Fibroblast of skin of right biceps (primary cell): ENCODE data around the gene C6orf136.
A peak's percentile ranks its signal among the peaks of the same experiment; 100 is the strongest.

Source experiments
- DNase-seq: peaks from one replicate; pipeline ENCODE4 v3.0.0-alpha.2; 2013

C6orf136 gene, protein sequence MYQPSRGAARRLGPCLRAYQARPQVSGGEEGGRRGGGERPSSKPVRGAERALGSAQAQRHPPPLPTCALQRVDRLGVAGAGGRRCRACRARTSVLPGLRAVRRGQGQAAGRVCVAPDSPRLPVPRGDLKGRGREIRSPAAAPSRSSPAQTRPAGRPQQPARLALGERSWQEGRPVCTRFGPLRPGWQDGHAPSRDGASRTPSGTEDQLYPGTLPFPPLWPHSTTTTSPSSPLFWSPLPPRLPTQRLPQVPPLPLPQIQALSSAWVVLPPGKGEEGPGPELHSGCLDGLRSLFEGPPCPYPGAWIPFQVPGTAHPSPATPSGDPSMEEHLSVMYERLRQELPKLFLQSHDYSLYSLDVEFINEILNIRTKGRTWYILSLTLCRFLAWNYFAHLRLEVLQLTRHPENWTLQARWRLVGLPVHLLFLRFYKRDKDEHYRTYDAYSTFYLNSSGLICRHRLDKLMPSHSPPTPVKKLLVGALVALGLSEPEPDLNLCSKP

DNA sequence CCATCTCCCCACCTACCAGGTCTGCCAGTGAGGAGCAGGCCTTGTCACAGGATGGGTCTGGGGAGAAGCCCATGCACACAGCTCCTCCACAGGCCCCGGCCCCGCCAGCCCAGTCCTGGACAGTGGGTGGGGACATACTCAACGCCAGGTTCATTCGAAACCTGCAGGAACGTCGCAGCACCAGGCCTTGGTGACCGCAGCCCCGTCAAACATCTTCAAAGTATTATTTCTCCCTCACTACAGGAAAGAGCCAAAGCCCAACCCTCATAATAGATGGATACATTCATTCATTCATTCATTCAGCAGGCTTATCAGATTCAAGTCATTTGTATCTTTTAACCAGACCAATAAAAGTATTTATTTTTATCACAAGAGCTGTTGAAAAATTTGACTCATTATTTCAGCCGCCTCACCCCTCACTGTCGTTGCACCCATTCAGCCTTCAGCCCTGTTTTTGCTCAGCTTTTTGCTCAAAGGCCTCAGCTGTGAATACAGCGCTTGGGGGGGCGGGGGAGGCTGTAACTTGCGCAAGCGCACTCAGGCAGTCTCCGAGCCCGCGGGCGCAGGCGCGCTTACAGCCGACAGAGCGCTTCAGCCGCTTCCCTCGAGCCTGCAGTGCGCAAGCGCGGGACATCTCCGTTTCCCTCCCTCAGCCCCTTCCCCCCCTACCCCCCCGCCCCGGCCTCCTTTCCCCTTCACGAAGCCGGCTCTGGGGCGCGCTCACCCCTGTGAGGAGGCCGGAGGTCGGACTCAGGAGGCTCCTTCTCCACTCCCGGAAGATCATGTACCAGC, at the start of gene C6orf136:
C6orf136 (plus strand) TSS at position 684 of the 792 bp plus-strand sequence; CDS start at position 783, 99 bp downstream.
- DNase-seq: peak; percentile 92

DNA sequence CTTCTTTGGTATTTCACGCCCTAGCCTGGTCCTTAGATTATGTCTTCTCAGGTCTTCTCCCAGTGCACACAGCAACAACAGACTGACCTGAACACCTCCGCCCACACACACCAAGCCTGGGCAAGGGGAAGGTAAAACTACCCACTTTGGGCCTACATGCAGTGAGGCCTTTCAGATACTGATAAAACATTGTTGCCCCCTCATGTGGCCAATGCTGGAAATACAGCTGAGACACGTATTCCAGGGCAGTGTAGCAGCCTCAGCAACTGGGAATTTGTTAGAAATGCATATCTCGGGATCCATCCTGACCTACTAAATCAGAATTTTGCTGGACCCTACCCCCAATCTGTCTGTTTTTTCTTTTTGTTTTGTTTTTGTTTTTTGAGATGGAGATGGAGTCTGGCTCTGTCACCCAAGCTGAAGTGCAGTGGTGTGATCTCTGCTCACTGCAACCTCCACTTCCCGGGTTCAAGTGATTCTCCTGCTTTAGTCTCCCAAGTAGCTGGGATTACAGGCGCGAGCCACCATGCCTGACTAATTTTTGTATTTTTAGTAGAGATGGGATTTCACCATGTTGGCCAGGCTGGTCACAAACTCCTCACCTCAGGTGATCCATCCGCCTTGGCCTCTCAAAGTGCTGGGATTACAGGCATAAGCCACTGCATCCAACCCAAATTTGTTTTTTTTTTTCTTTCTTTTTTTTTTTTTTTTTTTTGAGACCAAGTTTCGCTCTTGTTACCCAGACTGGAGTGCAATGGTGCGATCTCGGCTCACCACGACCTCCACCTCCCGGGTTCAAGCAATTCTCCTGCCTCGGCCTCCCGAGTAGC, 49.4 kb upstream of the C6orf136 start:
- DNase-seq: peak; percentile 72

DNA sequence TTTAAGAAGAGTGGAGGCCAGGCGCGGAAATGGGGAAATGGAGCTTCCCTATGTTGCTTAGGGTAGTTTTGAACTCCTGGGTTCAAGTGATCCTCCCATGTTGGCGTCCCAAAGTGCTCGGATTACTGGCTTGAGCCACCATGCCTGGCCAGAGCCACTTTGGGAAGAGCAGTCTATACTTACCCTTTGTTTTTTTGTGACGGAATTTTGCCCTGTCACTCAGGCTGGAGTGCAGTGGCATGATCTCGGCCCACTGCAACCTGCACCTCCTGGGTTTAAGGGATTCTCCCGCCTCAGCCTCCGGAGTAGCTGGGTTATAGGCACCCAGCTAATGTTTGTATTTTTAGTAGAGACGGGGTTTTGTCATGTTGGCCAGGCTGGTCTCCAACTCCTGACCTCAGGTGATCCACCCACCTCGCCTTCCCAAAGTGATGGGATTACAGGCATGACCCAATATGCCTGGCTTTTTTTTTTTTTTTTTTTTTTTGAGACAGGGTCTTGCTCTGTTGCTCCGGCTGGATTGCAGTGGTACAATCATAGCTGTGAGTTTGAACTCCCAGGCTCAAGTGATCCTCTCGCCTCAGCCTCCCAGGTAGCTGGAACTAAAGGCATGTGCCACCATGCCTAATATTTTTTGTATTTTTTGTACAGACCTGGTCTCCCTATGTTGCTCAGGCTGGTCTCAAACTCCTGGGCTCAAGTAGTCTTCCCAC, 47.9 kb upstream of the C6orf136 start:
- no peak for DNase-seq

DNA sequence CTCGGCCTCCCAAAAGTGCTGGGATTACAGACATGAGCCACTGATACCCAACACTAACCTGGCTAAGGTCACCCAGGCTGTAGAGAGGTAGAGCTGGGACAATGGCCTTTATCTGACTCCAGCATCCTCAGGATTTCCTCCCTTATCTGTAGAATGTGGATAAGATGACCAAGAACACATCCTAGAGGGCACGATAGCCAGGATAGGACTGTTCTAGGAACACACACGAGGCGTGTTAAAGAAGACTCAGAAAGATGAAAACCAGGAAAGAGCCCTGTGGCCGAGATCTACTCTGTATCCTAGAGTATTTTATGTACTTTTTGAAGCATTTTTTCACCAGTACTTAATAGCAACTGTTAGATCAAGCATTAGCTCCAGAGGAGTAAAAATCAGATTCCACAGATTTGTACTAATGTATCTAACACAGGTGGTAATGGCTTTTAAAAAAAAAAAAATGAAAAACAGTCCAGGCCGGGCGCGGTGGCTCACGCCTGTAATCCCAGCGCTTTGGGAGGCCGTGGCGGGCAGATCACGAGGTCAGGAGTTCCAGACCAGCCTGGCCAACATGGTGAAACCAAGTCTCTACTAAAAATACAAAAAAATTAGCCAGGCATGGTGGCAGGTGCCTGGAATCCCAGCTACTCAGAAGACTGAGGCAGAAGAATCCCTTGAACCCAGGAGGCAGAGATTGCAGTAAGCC, 47.2 kb upstream of the C6orf136 start:
- DNase-seq: no peak

DNA sequence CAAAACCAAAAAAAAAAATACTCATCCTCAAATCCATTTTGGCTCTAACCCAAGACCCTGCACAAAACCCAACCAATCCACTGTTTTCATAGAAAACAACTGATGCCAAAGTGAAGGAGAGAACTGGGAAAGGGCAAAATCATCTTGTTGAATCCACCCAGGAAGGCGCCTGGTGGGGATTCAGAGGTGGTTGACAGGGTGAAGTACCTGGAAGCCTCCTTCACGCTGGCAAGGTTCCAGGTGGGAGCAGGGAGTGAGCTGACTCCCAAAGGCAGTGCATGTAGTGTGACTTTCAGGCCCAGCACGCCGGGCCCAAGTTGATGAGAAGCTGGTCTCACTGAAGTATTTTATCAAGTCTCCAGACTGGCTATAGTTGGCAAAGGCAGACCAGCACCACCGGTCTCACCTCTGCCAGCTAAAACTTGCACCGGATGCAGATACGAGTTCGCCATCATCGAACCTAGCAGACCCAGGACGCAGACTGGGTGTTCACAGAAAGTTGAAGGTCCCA, 46.4 kb upstream of the C6orf136 start:
- DNase-seq: no peak

DNA sequence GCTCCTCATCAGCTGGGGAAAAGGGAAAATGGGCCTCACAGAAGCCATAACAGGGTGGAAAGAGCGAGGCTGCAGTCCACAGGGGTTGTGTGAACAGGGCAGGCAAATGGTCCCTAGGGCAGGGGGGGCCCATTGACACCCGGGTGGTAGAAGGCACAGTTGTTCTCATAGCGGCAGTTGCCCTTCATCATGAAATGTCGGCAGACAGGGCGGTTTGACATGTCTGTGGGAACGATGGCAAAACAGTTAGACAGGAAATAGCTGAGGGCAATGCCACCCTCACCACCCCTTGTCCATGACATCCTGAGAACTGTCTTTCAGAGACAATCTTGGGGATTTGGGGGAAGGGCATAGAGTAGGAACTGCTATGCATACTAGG, 45.5 kb upstream of the C6orf136 start:
- no peak for DNase-seq

DNA sequence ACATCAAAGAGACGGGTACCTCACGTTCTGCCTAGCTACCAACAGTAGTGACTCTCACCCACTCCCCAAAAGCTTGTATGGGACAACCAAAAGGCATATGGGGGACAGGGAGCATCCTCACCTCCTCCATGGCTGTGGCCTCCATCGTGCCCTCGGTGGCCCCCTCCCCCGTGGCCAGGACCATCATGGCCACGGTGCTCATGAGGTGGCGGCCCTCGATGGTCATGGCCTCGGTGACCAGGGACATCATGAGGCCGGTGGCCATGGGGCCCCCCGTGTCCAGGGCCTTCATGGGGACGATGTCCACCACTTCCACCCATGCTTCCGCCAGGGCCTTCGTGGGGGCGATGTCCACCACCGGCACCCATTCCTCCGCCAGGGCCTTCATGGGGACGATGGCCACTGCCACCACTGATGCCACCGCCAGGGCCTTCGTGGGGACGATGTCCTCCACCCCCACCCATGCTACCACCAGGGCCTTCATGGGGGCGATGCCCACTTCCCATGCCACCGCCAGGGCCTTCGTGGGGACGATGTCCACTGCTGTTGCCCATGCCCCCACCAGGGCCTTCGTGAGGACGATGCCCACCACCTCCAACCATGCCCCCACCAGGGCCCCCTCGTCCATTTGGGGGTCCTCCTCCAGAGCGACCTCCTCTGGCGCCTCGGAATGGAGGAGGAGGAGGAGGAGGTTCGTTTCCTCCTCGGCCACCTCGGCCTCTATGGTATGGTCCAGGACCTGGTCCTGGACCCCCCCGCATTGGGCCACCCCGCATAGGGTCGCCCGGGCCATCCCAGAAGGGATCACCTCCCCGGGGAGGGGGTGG, 44.9 kb upstream of the C6orf136 start:
- DNase-seq: no peak

DNA sequence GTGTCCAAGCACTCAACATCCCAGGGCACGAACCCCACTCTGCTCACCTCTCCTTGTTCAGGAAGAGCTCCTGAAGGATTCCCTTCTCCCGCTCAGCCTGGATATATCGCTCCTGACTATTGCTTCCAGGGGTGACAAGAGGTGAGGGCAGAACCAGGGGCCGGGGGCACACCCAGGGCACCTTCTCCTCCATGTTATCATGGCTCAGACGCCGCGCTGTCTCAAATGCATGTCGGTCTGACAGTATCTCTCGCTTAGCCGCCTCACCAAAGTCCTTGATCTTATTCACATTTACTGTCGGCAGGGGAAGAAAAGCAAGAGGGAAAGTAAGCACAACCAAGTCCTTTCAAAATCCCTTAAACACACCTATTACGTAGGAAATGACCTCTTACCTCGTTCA, 43.0 kb upstream of the C6orf136 start:
- no peak for DNase-seq

DNA sequence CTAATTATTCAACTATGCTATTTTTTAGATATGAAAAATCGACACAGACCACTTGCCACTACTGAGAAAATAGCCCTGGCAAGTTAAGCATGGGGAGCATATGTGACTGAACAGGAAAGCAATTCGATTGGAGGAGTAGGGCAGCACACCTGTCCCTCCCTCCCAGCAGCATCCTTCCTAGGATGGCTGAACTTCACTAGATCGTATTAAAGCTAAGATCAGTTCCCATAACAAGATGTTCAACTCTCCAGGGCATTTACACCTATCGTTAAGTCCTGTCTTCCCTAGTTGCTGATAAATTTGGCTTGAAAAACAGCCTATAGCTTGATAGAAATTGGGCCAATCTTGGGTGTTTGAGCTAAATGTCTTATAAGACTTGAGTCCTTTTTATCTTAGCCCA, 36.9 kb upstream of the C6orf136 start:
- no peak for DNase-seq

DNA sequence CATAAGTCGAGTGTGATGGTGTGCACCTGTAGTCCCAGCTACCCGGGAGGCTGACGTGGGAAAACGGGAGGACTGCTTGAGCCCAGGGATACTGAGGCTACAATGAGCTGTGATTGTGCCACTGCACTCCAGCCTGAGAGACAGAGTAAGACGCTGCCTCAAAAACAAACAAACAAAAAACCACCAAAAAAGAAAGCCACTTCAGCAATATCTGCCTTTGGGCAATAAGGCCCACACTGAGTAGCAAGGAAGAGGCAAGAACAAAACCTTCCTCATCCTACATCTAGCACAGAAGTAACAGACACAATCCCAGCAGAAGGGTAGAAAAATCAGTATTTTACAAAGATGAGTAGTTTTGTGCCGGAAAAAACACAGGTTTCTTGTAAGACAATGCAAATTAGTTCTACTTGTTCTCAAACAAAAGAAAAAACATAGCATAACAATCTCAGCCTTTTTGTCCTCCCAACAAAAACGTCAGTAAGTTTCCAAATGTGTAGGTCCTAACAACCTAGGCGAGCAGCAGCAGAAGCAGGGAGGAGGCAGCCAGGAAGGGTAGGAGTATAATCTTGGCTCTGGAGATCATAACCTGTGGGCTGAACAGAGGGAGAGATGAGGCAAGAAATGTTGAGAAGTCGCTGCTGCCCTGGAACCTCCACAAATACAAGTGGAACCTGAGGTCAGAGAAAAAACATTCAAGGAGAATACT, 35.6 kb upstream of the C6orf136 start:
- DNase-seq: no peak

DNA sequence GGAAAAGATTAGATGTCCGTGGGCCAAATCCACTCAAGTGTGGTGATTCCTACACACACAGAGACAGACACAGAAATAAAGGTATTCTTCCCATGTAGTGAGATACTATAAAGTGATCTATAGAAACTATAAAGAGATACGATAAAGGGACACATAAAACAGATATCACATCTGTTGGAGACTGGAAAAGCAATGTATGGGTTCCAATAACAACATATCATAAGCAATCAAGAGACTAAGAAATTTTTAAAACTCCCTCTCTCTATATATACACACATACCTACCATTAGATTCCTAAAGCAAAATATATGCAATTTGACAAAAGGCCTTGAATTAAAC, 35.1 kb upstream of the C6orf136 start:
- no peak for DNase-seq

DNA sequence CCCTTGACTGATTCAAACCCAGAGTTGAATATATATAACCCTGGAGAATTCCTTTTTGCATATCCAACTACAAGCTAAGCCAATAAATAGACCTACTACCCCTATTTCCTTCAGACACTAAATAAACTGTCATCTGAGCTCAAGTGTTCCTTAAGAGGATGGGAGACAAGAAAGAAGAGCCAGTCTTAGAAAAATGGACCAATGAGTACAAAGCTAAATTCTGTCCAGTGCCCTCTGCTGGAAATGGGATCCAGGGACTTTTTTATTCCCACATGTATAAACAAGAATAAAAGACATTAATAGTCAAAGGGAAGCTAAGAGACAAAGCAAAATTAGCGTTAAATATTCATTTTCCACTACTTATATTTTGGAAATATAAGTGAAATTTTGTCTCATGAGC, 34.7 kb upstream of the C6orf136 start:
- peak; percentile 32 for DNase-seq

DNA sequence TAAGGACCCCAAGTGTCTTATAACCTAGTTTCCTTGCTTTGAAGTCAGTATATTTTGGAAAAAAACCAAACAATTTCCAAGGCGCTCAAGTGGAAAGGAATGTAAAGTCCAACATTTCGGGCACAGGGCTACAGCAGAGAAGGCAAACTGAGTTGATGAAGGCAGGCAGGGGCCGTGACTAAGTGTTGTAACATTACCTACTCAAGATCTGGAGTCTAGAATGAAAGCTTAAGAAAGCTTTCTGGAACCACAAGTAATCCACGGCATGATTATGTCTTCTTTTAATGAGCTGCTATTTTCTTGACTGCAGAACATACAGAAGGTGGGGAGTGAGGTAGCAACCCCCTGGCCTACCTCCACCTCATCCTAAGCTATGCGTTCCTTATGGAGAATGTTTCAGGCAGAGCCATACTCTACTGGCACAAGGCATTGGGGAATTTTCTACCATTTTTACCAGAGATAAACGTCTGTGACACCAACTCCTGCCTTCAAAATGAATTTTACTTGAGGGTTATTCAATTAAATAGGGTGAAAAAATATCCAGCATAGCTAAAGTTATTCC, 34.2 kb upstream of the C6orf136 start:
- DNase-seq: peak; percentile 59

DNA sequence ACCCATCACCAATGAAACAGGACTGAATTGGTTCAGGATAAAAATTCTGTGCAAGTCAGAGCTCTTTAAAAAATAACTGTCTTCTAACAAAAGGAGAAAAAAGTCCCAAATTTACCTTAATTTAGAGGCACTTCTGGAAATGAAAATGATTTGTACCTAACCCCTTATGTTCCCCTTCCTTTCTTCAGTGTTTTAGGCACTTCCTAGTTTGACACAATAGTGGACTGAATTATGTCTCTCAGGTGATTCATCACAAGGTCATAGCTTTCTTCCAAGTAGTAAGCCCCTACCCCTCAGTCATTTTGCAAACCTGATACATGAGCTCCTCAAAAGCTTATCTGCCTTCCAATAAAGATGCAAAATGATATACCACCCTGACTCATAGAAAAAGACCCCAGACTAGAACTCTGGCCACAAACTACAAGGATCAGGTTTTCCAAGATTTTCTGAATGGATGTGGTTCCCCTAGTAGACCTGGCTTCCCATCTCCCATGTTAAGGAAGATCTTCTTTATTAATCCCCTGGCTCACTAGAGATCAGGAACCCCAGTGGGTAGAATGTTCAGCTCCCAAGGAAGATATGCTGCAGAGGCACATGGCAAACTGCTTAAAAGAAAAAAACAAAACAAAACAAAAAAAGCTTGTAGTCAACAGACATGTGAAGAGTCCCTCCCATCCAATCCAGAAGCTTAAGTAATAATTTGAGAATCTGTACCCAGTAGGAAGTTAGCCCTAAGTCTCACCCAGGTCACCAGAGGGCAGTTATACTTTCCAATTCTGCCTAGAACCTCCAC, 33.5 kb upstream of the C6orf136 start:
- DNase-seq: peak; percentile 29

DNA sequence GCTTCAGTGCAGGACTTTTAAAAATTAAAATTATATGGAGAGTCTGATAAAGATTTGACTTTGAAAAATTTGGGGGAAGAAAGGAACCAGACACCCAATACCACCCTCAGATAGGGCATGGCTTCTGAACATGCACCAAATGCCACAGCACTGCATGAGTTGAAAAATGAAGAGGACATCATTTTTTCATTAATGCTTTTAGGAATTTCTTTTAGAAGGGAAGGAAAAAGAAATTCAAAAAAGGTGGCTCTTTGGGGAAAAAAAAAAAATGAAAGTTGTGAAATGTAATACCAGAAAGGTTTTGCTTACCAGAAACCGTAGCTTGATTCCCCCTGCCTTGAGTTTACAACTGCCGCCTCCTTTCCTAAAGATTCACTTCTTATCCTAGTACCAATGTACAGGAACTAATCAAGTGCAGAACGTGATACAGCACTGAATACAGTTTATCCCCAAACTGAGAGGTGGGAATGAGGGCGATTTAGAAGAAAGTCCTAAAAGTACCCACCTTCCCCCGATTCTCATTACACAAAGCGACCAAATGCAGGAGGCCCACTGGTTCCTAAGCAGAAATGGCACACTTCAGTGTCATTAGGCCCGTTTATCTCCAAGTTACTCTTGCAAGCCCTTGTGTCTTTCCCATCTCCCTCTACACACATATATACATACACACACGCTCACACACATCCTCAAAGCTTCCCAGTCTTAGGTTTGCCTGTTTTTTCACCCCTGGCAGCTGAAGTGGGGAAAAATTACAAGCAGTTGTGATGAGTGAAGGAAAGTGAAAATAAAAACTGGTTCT, 32.7 kb upstream of the C6orf136 start:
- DNase-seq: no peak

DNA sequence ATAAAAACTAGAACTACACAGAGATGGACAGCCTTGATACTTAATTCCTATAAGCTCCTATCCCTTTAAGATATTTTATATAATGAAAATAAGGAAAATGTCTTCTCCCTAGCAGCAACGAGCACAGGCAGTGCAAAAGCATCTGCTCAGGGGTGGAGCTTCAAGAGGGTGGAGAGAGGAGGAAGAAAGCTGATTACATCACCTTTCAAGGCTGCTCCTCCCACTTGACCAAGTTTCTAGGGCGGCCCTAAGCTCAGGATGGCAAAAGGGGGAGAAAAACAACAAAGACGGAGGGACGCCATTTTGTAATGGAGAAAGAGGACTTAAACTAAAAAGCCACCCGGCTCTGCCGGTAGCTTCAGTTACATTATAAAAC, 32.1 kb upstream of the C6orf136 start:
- DNase-seq: peak; percentile 98

DNA sequence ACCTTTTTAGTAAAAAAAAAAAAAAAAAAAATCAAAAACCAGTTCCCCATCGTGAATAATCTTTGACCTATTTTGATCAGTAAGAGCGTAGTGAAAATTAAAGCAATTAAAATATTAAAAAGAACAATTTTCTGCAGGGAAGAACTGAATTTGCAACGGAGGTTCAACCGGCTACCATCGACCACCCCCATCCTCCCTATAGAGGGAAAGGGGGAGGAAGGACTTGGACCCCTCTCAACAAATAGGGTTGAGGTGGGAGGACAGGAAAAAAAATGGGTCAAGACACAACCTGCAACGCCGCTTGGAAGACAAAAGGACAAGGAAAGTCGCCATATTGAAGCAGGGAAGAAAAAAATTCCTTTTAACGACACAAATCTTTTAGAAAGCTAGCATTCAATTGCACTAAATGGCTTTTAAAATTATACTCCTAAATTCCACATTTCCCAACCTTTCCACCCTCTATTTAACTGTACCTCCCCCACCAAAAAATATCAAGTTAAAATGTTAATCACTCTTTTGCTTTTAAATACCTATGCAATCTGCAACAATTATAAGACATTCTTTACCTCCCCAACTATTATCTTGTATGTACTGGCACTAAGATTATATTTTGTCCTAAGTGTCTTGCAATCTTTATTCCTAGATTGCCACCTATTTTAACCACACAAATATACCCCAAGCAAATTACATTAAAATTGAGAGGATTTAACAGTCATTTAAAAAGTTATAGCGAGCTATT, 31.5 kb upstream of the C6orf136 start:
- DNase-seq: peak; percentile 94
